Kidney capillary endothelial cell (primary cell): ENCODE data around the gene PTTG1.
A peak's percentile ranks its signal among the peaks of the same experiment; 100 is the strongest.

Source experiments
- DNase-seq: peaks from one replicate; pipeline ENCODE4 v3.0.0-alpha.2; 2018; ENCODE audit warnings: low spot score

The PTTG1 gene

GRCh38 chr5:160421625-160422258, at the start of gene PTTG1:
Gene PTTG1, plus strand, starts transcription at chr5:160421855. Its CDS starts 458 bp downstream, at chr5:160422313.
- peak; percentile 93 for DNase-seq

GRCh38 chr5:160375166-160375565, 46.5 kb upstream of the PTTG1 start:
- DNase-seq = no peak

GRCh38 chr5:160375701-160376100, 46.0 kb upstream of the PTTG1 start:
- DNase-seq = no peak

- DNase-seq = no peak
Observed at GRCh38 chr5:160376416-160376815, 45.2 kb upstream of the PTTG1 start.

- no peak for DNase-seq
Observed at GRCh38 chr5:160377651-160378050, 44.0 kb upstream of the PTTG1 start.

- DNase-seq = no peak
Observed at GRCh38 chr5:160378330-160378729, 43.3 kb upstream of the PTTG1 start.

GRCh38 chr5:160379511-160379910, 42.1 kb upstream of the PTTG1 start:
- DNase-seq = no peak

GRCh38 chr5:160380041-160380440, 41.6 kb upstream of the PTTG1 start:
- DNase-seq = no peak

GRCh38 chr5:160382346-160382745, 39.3 kb upstream of the PTTG1 start:
- no peak for DNase-seq

- no peak for DNase-seq
Observed at GRCh38 chr5:160384681-160385080, 37.0 kb upstream of the PTTG1 start.

GRCh38 chr5:160385496-160385895, 36.2 kb upstream of the PTTG1 start:
- DNase-seq = no peak

GRCh38 chr5:160387445-160387844, 34.2 kb upstream of the PTTG1 start:
- DNase-seq = no peak

GRCh38 chr5:160390787-160391696, 30.6 kb upstream of the PTTG1 start:
- DNase-seq = peak; percentile 44

- no peak for DNase-seq
Observed at GRCh38 chr5:160395111-160395510, 26.5 kb upstream of the PTTG1 start.

GRCh38 chr5:160397492-160397891, 24.2 kb upstream of the PTTG1 start:
- DNase-seq = no peak

GRCh38 chr5:160398806-160399205, 22.8 kb upstream of the PTTG1 start:
- no peak for DNase-seq

GRCh38 chr5:160399402-160400353, 22.0 kb upstream of the PTTG1 start, which contains the start of gene FAM200C:
Gene FAM200C, minus strand, starts transcription at chr5:160400054. Its CDS starts 4,564 bp downstream, at chr5:160395490.
- DNase-seq = peak; percentile 96

- DNase-seq = peak; percentile 90
Observed at GRCh38 chr5:160418561-160419457, 2.8 kb upstream of the PTTG1 start, which contains the start of gene SLU7. Gene SLU7, minus strand, starts transcription at chr5:160419081. Its CDS starts 3,787 bp downstream, at chr5:160415294.

- DNase-seq = no peak
Observed at GRCh38 chr5:160419458-160420330, 2.0 kb upstream of the PTTG1 start.

GRCh38 chr5:160420331-160420610, 1.4 kb upstream of the PTTG1 start:
- DNase-seq = no peak
